ENCODE data around the gene ZC3HAV1. TPM values are rescaled to one million over a fixed set of nuclear protein-coding genes. Genes with fewer than 3 reads are reported as not detected.
"Not testable (repeated sequence)": the region's sequence is repeated elsewhere in the genome, so short reads cannot be mapped to it uniquely, and the experiment has no call there.

The ZC3HAV1 gene
- 50.0 and 54.7 TPM in 2 replicates for total RNA-seq

DNA sequence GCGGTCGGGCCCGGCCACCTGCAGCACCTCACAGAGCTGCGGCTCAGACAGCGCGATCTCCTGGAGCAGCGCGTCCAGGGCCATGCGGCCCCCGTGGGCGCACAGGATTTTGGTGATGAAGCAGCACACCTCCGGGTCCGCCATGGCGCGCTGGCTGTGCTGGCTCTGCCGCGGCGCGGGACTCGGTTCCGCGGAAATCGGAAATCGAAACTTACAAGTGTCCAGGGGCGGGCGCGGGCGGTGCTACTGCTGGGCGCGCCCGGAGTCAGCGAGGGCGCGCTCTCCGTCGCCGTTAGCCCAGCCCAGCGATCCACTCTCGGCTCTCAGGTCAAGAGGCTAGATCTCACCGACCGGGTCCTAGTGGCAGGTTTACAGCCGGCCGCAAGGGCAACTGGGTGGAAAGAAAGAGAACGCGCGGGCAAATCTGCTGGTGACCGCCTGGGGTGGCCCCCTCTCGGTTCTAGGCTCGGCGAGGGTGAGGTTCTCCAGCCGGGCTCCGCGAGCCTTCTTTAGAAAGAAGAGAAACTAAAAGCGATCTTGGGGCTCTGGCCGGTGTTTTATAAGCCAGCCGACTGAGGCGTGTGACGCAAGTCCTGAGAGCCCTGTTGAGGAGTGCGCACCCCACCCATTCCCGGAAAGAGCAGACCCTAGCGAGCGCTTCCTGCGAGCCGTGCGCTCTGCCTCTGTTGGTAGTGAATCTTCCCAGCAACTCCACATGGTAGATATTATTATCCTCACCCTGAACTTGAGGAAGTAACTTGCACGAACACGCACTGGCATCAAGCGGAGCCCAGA, at the start of gene ZC3HAV1:
Gene ZC3HAV1 (minus strand): TSS at position 533 of the 795 bp plus-strand sequence. CDS start 389 bp downstream, at position 144.
- no peak for DNase-seq (ENCODE audit: extremely low read depth, low read depth, low spot score)

DNA sequence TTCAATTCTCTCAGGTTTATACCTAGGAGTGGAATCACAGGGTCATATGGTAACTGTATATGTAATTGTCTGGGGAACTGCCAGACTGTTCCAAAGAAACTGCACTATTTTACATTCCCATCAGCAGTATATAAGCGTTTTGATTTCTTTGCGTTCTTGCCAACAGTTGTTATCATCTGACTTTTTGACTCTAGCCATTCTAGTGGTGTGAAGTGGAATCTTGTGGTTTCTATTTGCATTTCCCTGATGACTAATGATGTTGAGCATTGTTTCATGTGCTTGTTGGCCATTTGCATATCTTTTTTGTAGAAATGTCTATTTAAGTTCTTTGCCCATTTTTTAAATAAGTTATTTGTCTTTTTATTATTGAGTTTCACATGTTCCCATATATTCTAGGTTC, 44.3 kb upstream of the ZC3HAV1 start:
- DNase-seq (ENCODE audit: extremely low read depth, low read depth, low spot score) = peak; percentile 76

DNA sequence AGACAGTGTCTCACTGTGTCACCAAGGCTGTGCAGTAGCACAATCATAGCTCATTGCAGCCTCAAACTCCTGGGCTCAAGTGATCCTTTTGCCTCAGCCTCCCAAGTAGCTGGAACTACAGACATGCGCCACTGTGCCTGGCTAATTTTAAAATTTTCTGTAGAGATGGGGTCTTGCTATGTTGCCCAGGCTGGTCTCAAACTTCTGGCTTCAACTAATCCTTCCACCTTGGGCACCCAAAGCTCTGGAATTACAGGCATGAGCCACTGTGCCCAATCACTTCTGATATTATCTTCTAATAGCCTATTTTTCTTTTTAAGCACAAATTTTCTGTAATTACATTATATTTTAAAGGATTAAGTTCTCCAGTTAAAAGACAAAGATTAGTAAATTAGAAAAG, 42.6 kb upstream of the ZC3HAV1 start:
- no peak for DNase-seq (ENCODE audit: extremely low read depth, low read depth, low spot score)

DNA sequence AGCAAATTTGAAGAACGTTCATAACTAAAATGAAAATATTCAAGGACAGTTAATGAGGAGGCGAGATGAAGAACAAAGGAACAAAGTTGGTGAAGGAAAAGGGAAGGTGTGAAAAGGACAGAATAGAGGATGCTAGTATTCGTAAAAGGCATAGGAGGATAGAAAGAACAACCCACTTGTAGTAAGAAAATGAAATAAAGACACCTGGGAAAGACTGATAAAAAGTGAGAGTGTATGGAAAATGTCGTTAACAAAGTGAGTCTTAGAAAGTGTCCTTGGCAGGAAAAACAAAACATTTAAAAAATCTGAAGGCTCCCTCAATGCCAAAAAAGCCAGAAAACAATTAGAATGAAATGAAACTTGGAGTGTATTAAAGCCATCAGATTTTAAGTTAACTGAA, 29.6 kb upstream of the ZC3HAV1 start:
- no peak for DNase-seq (ENCODE audit: extremely low read depth, low read depth, low spot score)

DNA sequence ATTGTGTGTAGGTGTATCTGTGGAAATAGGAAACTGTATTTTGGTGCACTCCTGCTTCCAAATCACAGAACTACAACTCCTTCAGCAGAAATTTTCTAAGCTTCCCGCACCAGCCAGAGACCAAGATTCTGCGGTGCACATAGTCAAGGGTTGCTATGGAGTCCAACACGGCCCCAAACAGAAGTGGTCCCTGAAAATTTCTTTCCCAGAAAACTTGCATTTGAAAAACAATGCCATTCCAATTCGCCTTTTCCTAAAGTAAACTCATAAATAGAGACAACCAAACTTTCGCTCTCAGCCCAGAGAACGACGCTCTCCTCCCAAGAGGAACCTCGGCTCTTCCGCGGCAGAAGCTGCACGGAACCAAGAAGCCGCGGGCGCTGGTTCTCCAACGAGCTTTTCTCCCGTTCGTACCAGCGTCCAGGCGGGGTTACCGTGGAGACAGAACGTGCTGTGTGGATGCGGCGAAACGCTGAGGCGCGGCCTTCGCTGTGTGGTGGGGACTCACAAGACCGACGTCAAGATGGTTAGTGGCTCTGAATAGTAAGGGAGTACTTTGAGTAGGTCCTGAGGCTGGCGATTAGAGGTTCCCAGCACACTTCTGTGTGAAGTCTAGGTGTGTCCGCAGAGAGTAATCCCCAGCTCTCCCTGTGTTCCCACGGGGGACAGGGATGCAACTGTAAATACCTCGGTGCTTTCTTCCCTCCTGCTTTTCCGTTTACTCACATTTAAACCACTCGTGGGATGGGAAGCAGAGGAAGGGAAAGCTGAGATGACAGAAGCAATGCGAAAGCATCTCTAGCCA, 24.0 kb upstream of the ZC3HAV1 start:
- peak; percentile 77 for DNase-seq (ENCODE audit: extremely low read depth, low read depth, low spot score)

DNA sequence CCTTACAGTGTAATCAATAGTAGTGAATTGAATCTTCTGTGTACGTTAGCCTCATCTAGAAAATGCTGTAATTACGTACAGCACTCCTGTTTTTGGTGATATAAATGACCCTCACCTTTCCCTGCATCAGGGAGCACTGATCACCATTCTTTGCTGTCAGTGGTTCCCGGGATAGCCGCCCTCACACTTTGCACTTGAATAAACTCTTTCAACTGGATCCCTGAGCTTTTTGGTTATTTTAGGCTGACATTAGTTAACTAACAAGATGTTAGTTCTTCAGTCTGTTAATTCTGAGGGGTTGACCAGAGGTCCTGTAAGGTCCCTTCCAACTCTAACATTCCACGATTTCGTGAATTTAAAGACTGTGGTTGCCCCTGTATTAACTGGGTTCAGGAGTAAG, 23.4 kb upstream of the ZC3HAV1 start:
- DNase-seq (ENCODE audit: extremely low read depth, low read depth, low spot score) = no peak

DNA sequence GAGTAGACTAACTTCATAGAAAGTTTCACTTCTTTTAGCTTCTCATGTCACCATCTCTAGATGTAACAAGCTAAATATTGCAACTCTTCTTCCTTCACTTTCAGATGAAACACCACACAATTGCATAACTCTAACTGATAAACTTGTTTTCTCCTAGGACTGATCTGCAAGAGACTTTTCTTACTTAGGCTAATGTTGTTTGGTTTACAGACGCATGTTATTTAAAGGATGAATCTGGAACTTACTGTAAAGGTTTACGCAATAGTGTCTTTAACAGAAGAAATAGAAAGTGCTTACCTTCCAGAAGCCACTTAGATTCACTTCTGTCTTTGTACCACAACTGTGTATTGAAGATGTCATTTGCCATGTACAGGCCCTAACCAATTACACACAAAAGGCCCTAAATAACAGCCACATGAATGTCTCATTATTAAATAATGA, 22.1 kb upstream of the ZC3HAV1 start:
- no peak for DNase-seq (ENCODE audit: extremely low read depth, low read depth, low spot score)

DNA sequence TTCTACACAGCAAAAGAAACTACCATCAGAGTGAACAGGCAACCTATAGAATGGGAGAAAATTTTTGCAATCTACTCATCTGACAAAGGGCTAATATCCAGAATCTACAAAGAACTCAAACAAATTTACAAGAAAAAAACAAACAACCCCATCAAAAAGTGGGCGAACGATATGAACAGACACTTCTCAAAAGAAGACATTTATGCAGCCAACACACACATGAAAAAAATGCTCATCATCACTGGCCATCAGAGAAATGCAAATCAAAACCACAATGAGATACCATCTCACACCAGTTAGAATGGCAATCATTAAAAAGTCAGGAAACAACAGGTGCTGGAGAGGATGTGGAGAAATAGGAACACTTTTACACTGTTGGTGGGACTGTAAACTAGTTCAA, 20.3 kb upstream of the ZC3HAV1 start:
- not testable (repeated sequence) for DNase-seq (ENCODE audit: extremely low read depth, low read depth, low spot score)

DNA sequence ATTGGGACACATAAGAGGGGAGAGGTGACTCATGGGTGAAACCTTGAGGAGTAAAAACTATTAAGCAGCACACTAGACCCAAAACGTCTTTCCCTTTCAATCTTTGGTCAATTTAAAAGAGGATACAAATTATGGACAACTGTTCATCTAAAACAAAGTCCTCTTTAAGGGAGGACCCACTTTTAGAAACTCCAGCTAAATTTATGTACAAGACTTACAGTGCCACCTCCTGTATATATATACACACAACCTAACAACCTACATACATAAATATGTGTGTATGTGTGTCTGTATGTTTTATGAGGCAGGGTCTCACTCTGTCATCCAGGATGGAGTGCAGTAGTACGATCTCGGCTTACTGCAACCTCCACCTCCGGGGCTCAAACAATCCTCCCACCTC, 18.1 kb upstream of the ZC3HAV1 start:
- no peak for DNase-seq (ENCODE audit: extremely low read depth, low read depth, low spot score)

DNA sequence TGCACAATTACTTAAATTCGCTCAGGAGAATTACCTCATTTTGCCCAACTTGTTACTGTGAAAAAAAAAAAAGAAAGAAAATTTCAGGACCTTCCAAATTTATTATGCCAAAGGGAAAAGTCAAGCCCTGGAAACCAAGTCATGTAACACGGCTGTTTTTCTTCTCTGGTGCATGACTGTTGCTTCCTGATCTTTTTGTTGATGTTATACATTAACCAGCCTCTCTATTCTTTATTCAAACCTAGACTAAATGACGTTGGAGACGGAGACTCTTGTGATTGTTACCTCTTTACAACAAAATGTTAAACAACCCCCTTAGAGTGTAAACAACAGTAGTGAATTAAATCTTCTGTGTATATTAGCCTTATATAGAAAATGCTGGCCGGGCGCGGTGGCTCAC, 16.1 kb upstream of the ZC3HAV1 start:
- DNase-seq (ENCODE audit: extremely low read depth, low read depth, low spot score) = no peak

DNA sequence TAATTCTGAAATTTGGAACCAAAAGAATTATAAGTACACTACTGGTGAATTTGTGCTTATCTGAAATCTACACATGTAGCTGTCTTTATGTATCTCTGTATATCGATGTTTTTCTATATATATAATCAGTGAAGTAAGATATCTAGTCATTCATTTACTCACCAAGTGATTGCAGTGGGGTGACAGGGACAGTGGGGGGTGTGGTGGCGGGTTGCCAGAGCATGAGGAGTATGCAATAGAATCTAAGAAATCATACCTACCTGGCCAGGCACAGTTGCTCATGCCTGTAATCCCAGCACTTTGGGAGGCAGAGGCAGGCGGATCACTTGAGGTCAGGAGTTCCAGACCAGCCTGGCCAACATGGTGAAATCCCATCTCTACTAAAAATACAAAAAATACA, 15.5 kb upstream of the ZC3HAV1 start:
- DNase-seq (ENCODE audit: extremely low read depth, low read depth, low spot score) = not testable (repeated sequence)

DNA sequence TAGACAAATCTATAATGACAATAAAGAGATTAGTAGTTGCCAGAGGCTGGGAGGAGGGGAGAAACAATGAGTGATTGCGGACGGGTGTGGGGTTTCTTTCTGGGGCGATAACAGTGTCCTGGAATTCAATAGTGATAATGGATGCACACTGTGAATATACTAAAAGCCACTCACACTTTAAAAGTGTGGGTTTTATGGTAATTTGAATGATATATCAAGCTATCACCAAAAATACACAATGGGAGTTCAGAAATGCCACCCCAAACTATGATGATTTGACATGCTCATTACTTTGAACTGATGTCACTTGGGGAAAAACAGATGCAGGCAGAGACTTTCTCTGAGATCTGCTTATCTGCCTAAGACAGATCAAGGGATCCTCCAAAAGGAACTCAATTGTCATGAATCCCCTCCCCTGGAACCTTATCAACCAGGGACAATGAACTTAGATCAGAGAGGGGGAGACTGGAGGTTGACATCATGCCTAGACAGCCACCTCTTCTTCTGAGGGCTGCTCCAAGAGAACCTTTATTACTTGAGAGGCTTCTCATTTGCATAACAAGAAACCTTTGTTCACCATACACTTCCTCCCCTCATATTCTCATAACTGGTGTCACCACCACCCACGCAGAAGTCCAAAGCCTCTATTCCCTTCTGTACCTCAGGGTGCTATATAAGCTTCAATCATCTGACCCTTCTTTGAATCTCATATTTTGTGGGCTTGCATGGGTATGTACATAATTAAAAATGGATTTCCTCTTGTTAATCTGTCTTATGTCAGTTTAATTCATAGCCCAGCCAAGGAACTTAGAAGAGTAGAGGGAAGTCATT, 14.8 kb upstream of the ZC3HAV1 start:
- no peak for DNase-seq (ENCODE audit: extremely low read depth, low read depth, low spot score)

DNA sequence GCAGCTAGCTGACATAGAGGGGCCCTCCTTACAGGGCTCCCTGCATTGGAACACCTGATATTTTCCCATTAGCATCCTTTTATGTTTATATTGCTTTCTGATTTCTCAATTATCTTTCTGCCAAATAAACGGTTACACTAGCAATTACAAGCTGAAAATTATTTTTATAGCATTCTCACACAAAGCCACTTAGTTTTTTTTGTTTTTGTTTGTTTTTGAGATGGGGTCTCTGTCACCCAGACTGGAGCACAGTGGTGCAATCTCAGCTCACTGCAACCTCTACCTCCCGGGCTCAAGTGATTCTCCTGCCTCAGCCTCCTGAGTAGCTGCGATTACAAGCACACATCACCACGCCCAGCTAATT, 9.9 kb upstream of the ZC3HAV1 start:
- no peak for DNase-seq (ENCODE audit: extremely low read depth, low read depth, low spot score)

DNA sequence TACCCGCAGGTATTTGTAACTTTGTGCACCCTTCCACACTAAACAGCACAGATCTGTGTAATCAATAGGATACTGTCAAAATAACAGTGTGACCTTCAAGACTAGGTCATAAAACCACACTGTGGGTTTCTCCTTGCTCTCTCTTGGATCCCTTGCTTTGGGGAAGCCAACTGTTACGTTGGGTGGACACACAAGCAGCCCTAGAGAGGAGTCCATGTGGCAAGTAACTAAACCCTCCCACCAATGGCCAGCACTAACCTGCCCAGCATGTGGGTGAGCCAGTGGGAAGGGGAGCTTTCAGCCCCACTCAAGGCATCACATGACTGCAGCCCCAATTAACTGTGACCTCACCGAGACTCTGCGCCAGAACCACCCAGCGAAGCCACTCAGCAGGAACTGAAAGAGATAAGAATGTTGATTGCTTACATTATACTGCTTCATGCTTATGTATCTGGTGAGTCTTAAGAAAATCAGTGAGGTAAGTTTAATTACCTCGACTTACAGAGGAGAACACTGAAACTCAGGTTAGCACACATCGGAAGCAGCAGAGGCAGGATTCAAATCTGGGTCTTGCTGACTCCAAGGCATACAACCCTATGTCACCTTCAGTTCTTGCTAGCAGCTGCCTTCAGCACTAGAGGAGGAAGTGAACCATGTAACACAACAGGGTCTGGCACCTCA, 9.4 kb upstream of the ZC3HAV1 start:
- no peak for DNase-seq (ENCODE audit: extremely low read depth, low read depth, low spot score)

DNA sequence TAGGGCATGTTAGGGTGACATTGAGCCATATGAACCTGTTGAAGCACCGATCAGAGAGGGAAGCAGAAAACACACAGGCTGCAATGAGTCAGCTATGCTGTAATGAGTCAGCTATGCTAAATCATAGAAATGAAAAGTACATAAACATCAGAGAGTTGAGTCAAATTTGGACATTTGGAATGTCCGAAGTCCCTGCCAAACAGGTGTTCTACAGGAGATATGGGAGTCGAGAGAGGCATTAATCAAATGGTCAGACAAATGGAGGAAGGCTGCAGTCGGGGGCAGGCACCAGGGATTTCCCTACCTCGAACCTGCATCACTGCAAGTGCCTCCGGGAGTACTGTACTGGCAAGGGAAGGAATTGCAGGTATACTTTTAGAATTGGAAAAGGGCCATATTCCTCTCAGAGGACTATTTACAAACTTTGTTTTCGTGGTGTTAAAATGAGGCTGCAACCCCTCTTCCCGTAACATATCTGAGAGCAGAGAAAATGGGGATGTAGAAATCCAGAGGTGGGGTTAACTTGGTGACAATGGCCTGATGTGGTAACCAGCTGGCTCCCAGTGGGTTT, 8.8 kb upstream of the ZC3HAV1 start:
- DNase-seq (ENCODE audit: extremely low read depth, low read depth, low spot score) = no peak

DNA sequence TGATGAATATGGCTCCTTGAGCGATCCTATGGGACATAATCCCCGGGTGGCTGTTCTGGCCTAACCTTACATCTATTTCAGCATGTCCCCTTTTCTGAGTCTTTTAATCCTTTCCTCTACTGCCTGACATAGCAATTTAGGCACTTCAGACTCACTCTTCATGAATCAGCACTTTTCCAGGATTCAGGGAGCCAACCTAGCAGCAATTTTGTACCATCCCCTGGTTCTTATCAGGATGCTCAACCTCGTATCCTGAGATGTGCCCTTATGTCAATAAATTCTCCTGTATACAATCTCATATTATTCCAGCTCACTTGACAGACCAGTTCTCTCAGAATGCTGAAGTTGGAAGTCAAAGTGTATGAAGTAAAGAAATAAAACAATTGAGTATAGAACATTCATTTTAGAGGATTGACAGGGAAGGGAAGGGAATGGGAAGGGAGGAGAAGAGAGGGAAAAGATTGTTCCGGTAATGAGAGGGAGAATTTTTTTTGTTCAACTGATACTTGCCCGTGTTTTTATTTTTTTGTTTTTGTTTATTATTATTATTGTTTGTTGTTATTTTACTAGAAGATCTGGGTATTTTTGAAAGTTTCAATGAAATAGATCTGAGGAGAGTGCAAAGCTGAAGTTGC, 8.2 kb upstream of the ZC3HAV1 start:
- DNase-seq (ENCODE audit: extremely low read depth, low read depth, low spot score) = no peak

DNA sequence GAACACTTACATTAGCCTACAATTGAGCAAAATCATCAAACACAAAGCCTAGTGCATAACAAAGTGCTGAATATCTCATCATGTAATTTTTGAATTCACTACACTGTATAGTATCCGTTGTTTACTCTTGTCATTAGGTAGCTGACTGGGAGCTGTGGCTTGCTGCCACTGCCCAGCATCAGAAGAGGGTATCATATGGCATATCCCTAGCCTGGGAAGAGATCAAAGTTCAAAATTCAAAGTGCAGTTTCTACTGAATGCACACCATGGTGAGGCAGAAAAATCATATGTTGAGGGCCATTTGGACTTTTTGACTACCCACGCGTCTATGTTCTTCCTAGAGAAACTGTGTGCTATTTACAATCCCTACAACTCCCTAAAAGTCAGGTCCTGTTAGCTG, 7.5 kb upstream of the ZC3HAV1 start:
- no peak for DNase-seq (ENCODE audit: extremely low read depth, low read depth, low spot score)

DNA sequence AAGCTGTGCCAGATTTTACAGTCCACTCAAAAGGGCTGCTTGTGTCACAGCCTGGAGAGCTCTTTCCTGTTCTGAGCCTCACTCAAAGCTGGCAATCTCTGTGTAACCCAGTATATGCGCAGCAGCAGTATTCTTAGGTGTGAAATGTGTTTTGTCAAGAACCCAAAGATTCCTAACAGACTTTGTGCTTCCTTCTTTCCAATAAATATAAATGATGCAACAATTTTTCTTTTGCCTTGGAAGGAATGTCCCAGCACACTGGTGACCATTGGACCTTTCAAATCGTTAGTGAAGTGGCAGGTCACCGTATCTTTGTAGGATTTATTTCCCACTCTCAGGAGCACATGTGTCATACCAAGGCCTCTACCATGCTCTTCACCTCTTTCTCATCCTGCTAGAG, 5.6 kb upstream of the ZC3HAV1 start:
- no peak for DNase-seq (ENCODE audit: extremely low read depth, low read depth, low spot score)

DNA sequence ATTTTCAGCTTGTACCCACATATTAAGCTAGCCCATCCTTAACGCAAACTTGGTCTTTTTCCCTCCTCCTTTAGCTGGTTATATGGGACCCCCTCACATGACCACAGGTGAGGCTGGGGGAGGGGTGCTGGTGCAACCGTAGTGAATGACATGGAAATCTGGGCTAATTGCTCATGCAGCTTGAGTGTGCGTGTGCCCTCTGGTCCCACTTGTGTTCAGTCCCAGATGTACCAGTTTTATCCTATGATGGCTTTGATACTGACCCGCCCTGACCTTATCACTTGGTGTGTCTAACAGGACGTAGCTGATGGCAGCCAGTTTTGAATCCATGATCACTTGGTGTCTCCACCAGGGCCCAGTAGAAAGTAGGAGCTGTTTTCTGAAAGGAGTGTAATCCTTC, 5.1 kb upstream of the ZC3HAV1 start:
- DNase-seq (ENCODE audit: extremely low read depth, low read depth, low spot score) = no peak

DNA sequence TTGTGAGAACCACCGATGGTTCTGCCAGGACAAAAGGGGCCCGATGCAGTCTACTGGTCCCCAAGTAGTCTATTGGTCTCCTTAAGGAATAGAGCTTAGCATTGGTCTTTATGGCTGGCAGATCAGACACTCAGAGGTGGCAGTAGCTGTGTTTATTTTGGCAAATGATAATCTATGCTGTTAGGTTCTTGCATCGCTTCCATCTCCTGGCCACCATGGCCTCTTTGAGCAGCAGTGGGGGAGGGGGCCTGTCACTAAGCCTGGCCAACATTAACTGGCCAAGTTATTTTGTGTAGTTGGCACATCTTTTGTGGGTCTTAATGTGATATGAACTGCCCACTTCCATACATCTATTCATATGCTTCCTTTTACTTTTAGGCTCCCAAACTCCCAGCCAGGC, 4.5 kb upstream of the ZC3HAV1 start:
- DNase-seq (ENCODE audit: extremely low read depth, low read depth, low spot score) = no peak
